Measurements from ENCODE around the gene CKM. TPM values are rescaled to one million over a fixed set of nuclear protein-coding genes. Genes with fewer than 3 reads are reported as not detected.

CKM gene
- total RNA-seq, 1 donor from 2014 or later = not detected

DNA sequence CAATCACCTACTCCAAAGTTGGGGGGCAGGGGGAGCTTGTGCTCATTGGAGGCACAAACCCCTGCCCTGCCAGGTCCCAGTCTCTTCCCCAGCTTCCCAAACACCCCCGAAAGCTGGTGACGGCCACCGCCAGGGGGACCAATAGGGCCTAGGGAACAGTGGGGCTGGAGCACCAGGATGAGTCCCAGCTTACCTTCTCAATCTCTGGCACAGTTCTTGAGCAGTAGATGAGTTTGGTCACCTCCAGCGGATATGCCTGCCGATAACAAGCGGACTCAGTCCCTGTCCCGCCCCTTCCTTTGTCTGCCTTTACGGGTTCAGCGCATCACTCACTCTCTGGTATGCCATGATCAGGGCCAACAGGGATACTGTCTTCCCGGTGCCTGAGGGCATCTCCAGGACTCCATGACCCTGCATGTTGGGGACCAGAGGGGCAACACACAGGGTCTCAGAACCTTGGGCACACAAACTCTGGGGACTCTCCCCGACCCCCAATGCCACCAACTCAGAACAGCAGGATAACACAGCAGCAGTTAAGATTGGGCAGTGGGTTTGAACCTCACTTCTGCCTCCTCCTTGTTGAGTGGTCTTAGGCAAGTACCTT is 46.2 kb upstream of the CKM start:
- H3K4me3 ChIP-seq (ENCODE audit: insufficient read depth, low read depth, low read length) = peak overlapping the region; percentile 38
- H2AFZ ChIP-seq (ENCODE audit: low read depth, low read length) = no peak overlapping the region
- peaks cover 8% of the 10 kb centered on the region for H3K36me3 Mint-ChIP-seq (ENCODE audit: low read depth, unreplicated experiment)
- no peaks in the 10 kb centered on the region for H3K9me3 Mint-ChIP-seq (ENCODE audit: unreplicated experiment)
- peak overlapping the region; percentile 93 for H3K4me2 ChIP-seq (ENCODE audit: low read length)
- FAIRE-seq = no peak
- H3K4me3 Mint-ChIP-seq (ENCODE audit: unreplicated experiment) = peak overlapping the region; percentile 73
- DNase-seq (ENCODE audit: low read depth) = no peak
- H3K4me1 ChIP-seq (ENCODE audit: insufficient read depth, low read length) = peaks cover 5% of the 10 kb centered on the region
- H3K9ac ChIP-seq (ENCODE audit: low read length) = no peak overlapping the region
- no peak overlapping the region for H3K27ac ChIP-seq (ENCODE audit: low read depth, low read length)
- H3K9me3 ChIP-seq (ENCODE audit: insufficient read depth, low read depth, low read length) = no peaks in the 10 kb centered on the region
- H3K4me1 Mint-ChIP-seq (ENCODE audit: low read depth, unreplicated experiment) = no peaks in the 10 kb centered on the region
- H3K79me2 ChIP-seq (ENCODE audit: insufficient read depth, low read length) = peaks cover 27% of the 10 kb centered on the region
- peaks cover 19% of the 10 kb centered on the region for H4K20me1 ChIP-seq (ENCODE audit: insufficient read depth, low read length)
- H3K36me3 ChIP-seq (ENCODE audit: insufficient read depth, low read length) = peaks cover 4% of the 10 kb centered on the region
- H3K27ac Mint-ChIP-seq (ENCODE audit: unreplicated experiment) = no peak overlapping the region
- no peaks in the 10 kb centered on the region for H3K27me3 ChIP-seq (ENCODE audit: insufficient read depth, low read length)
- no peaks in the 10 kb centered on the region for H3K27me3 Mint-ChIP-seq (ENCODE audit: low read depth, unreplicated experiment)
- TF ChIP-seq, protein P1, sequence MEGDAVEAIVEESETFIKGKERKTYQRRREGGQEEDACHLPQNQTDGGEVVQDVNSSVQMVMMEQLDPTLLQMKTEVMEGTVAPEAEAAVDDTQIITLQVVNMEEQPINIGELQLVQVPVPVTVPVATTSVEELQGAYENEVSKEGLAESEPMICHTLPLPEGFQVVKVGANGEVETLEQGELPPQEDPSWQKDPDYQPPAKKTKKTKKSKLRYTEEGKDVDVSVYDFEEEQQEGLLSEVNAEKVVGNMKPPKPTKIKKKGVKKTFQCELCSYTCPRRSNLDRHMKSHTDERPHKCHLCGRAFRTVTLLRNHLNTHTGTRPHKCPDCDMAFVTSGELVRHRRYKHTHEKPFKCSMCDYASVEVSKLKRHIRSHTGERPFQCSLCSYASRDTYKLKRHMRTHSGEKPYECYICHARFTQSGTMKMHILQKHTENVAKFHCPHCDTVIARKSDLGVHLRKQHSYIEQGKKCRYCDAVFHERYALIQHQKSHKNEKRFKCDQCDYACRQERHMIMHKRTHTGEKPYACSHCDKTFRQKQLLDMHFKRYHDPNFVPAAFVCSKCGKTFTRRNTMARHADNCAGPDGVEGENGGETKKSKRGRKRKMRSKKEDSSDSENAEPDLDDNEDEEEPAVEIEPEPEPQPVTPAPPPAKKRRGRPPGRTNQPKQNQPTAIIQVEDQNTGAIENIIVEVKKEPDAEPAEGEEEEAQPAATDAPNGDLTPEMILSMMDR (IDR thresholded peaks at IDR 0.05; ENCODE audit: insufficient read depth, low read depth, low read length) = no peak
- TF ChIP-seq EZH2 (IDR thresholded peaks at IDR 0.05; ENCODE audit: insufficient read depth, low read length) = no peak

DNA sequence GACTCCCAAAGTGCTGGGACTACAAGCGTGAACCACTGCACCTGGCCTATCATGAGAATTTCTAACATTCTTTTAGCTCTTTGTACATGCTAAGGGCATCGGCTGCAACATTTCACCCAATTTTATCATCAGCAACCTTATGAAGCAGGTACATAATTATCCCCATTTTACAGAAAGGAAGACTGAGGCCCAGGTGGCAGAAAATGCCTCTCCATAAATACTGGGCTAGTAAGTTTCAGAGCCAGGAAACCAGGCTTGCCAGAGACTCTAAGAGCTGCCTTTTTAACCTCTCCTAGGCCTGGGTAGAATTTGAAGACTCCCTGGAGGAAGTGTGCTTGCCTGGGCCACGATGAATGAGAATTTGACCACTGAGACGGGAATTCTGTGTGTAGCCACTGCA is 45.5 kb upstream of the CKM start:
- H3K9me3 ChIP-seq (ENCODE audit: insufficient read depth, low read depth, low read length) = no peaks in the 10 kb centered on the region
- H3K4me2 ChIP-seq (ENCODE audit: low read length) = peak overlapping the region; percentile 93
- DNase-seq (ENCODE audit: low read depth) = no peak
- no peaks in the 10 kb centered on the region for H3K4me1 Mint-ChIP-seq (ENCODE audit: low read depth, unreplicated experiment)
- no peak overlapping the region for H3K27ac ChIP-seq (ENCODE audit: low read depth, low read length)
- no peak overlapping the region for H2AFZ ChIP-seq (ENCODE audit: low read depth, low read length)
- H4K20me1 ChIP-seq (ENCODE audit: insufficient read depth, low read length) = peaks cover 19% of the 10 kb centered on the region
- no peaks in the 10 kb centered on the region for H3K27me3 Mint-ChIP-seq (ENCODE audit: low read depth, unreplicated experiment)
- no peak for FAIRE-seq
- no peak for TF ChIP-seq EZH2 (IDR thresholded peaks at IDR 0.05; ENCODE audit: insufficient read depth, low read length)
- TF ChIP-seq, protein P1 (IDR thresholded peaks at IDR 0.05; ENCODE audit: insufficient read depth, low read depth, low read length) = no peak
- peak overlapping the region; percentile 57 for H3K4me3 Mint-ChIP-seq (ENCODE audit: unreplicated experiment)
- H3K4me3 ChIP-seq (ENCODE audit: insufficient read depth, low read depth, low read length) = no peak overlapping the region
- no peaks in the 10 kb centered on the region for H3K27me3 ChIP-seq (ENCODE audit: insufficient read depth, low read length)
- no peaks in the 10 kb centered on the region for H3K9me3 Mint-ChIP-seq (ENCODE audit: unreplicated experiment)
- peaks cover 4% of the 10 kb centered on the region for H3K36me3 ChIP-seq (ENCODE audit: insufficient read depth, low read length)
- peaks cover 5% of the 10 kb centered on the region for H3K4me1 ChIP-seq (ENCODE audit: insufficient read depth, low read length)
- H3K27ac Mint-ChIP-seq (ENCODE audit: unreplicated experiment) = peak overlapping the region; percentile 18
- H3K36me3 Mint-ChIP-seq (ENCODE audit: low read depth, unreplicated experiment) = peaks cover 8% of the 10 kb centered on the region
- H3K79me2 ChIP-seq (ENCODE audit: insufficient read depth, low read length) = peaks cover 27% of the 10 kb centered on the region
- no peak overlapping the region for H3K9ac ChIP-seq (ENCODE audit: low read length)

DNA sequence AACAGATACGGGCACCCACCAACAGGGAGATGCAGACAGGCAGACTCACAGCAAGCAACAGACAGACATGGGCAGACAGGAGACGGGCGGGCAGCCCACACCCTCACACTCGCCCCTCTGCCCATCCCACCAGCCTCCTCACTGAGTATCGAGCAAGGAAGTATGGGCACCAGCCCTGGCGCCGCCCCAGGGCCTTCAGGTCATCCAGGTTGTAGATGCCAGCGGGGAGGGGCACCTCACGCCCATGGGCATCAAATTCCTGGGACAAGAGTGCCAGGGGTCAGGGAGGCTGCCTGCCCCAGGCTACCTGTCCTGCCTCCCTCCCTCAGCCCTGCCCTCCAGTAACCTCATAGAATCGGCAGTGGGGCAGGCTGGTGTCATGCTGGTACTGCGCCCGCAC is 42.0 kb upstream of the CKM start:
- Histone ChIP-seq H4K20me1 (ENCODE audit: insufficient read depth, low read length) (peaks cover 35% of the 10 kb centered on the region), H2AFZ (ENCODE audit: low read depth, low read length) (no peak overlapping the region), H3K4me1 (ENCODE audit: insufficient read depth, low read length) (peaks cover 5% of the 10 kb centered on the region), H3K36me3 (ENCODE audit: insufficient read depth, low read length) (peaks cover 4% of the 10 kb centered on the region), H3K4me3 (ENCODE audit: insufficient read depth, low read depth, low read length) (no peak overlapping the region), H3K9me3 (ENCODE audit: insufficient read depth, low read depth, low read length) (no peaks in the 10 kb centered on the region), H3K79me2 (ENCODE audit: insufficient read depth, low read length) (peaks cover 22% of the 10 kb centered on the region), H3K27me3 (ENCODE audit: insufficient read depth, low read length) (no peaks in the 10 kb centered on the region), H3K9ac (ENCODE audit: low read length) (no peak overlapping the region), H3K4me2 (ENCODE audit: low read length) (no peak overlapping the region), H3K27ac (ENCODE audit: low read depth, low read length) (no peak overlapping the region)
- no peak for DNase-seq (ENCODE audit: low read depth)
- Mint-ChIP-seq H3K4me1 (ENCODE audit: low read depth, unreplicated experiment) (no peaks in the 10 kb centered on the region), H3K9me3 (ENCODE audit: unreplicated experiment) (no peaks in the 10 kb centered on the region), H3K27ac (ENCODE audit: unreplicated experiment) (no peak overlapping the region), H3K4me3 (ENCODE audit: unreplicated experiment) (no peak overlapping the region), H3K36me3 (ENCODE audit: low read depth, unreplicated experiment) (peaks cover 22% of the 10 kb centered on the region), H3K27me3 (ENCODE audit: low read depth, unreplicated experiment) (no peaks in the 10 kb centered on the region)
- no peak for FAIRE-seq
- no peak for TF ChIP-seq EZH2 (IDR thresholded peaks at IDR 0.05; ENCODE audit: insufficient read depth, low read length)
- TF ChIP-seq, protein P1 (IDR thresholded peaks at IDR 0.05; ENCODE audit: insufficient read depth, low read depth, low read length) = no peak

All from astrocyte (in vitro differentiated cells and primary cell).